GM10266 (cell line): ENCODE data around the gene ODC1.
"Not testable (repeated sequence)": the region's sequence is repeated elsewhere in the genome, so short reads cannot be mapped to it uniquely, and the experiment has no call there.

Source experiments
- DNase-seq: peaks from one replicate; pipeline ENCODE4 v3.0.0; 2012; ENCODE audit errors: extremely low spot score
- CTCF ChIP-seq: IDR thresholded peaks from 2 replicates; pipeline ENCODE4 v1.5.1; 2012; ENCODE audit warnings: mild to moderate bottlenecking, low read depth; ENCODE audit not compliant: control insufficient read depth, insufficient read depth; ENCODE audit errors: missing control alignments

ODC1 gene

GRCh38 chr2:10460366-10460796 lies 12.3 kb upstream of the ODC1 start:
- no peak for DNase-seq
- no peak for TF ChIP-seq CTCF

GRCh38 chr2:10457846-10458598 lies 9.9 kb upstream of the ODC1 start:
- DNase-seq, result no peak
- no peak for TF ChIP-seq CTCF

- DNase-seq, result not testable (repeated sequence)
These were observed 9.1 kb upstream of the ODC1 start for GRCh38 chr2:10457195-10457594.

- no peak for TF ChIP-seq CTCF
- no peak for DNase-seq
These were observed 6.4 kb upstream of the ODC1 start for GRCh38 chr2:10454505-10454904.

- DNase-seq, result no peak
- no peak for TF ChIP-seq CTCF
These were observed 5.8 kb upstream of the ODC1 start for GRCh38 chr2:10453905-10454298.

GRCh38 chr2:10452956-10453904 lies 5.1 kb upstream of the ODC1 start:
- no peak for DNase-seq
- no peak for TF ChIP-seq CTCF

- DNase-seq, result no peak
- no peak for TF ChIP-seq CTCF
These were observed 4.2 kb upstream of the ODC1 start for GRCh38 chr2:10452312-10452711.
